Measurements from ENCODE around the gene PPP2R5B.

The PPP2R5B gene

GRCh38 chr11:64916775-64917662 lies 7.5 kb upstream of the PPP2R5B start, which contains the start of gene ATG2A:
Gene ATG2A (minus strand): TSS chr11:64917209. CDS start chr11:64917135, 74 bp downstream.
- TF ChIP-seq, protein P1, sequence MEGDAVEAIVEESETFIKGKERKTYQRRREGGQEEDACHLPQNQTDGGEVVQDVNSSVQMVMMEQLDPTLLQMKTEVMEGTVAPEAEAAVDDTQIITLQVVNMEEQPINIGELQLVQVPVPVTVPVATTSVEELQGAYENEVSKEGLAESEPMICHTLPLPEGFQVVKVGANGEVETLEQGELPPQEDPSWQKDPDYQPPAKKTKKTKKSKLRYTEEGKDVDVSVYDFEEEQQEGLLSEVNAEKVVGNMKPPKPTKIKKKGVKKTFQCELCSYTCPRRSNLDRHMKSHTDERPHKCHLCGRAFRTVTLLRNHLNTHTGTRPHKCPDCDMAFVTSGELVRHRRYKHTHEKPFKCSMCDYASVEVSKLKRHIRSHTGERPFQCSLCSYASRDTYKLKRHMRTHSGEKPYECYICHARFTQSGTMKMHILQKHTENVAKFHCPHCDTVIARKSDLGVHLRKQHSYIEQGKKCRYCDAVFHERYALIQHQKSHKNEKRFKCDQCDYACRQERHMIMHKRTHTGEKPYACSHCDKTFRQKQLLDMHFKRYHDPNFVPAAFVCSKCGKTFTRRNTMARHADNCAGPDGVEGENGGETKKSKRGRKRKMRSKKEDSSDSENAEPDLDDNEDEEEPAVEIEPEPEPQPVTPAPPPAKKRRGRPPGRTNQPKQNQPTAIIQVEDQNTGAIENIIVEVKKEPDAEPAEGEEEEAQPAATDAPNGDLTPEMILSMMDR (IDR thresholded peaks at IDR 0.05; ENCODE audit: borderline replicate concordance, control extremely low read depth, extremely low read depth, insufficient read depth, missing control alignments), result no peak
- in situ Hi-C loops (cut with MboI; ENCODE audit: low sequenced_read_pairs, unreplicated experiment), result no loop called here
- peak; percentile 99 for DNase-seq (ENCODE audit: low spot score)

- DNase-seq (ENCODE audit: low spot score), result no peak
- in situ Hi-C loops (cut with MboI; ENCODE audit: low sequenced_read_pairs, unreplicated experiment), result no loop called here
- TF ChIP-seq, protein P1 (IDR thresholded peaks at IDR 0.05; ENCODE audit: borderline replicate concordance, control extremely low read depth, extremely low read depth, insufficient read depth, missing control alignments), result no peak
Measured at GRCh38 chr11:64917663-64917995, 6.9 kb upstream of the PPP2R5B start.

- in situ Hi-C loops (cut with MboI; ENCODE audit: low sequenced_read_pairs, unreplicated experiment), result no loop called here
- TF ChIP-seq, protein P1 (IDR thresholded peaks at IDR 0.05; ENCODE audit: borderline replicate concordance, control extremely low read depth, extremely low read depth, insufficient read depth, missing control alignments), result peak; percentile 31
- DNase-seq (ENCODE audit: low spot score), result no peak
Measured at GRCh38 chr11:64918017-64918416, 6.5 kb upstream of the PPP2R5B start.

GRCh38 chr11:64919627-64920026 lies 4.9 kb upstream of the PPP2R5B start:
- TF ChIP-seq, protein P1 (IDR thresholded peaks at IDR 0.05; ENCODE audit: borderline replicate concordance, control extremely low read depth, extremely low read depth, insufficient read depth, missing control alignments), result no peak
- in situ Hi-C loops (cut with MboI; ENCODE audit: low sequenced_read_pairs, unreplicated experiment), result no loop called here
- DNase-seq (ENCODE audit: low spot score), result no peak

- no peak for DNase-seq (ENCODE audit: low spot score)
- in situ Hi-C loops (cut with MboI; ENCODE audit: low sequenced_read_pairs, unreplicated experiment), result no loop called here
- TF ChIP-seq, protein P1 (IDR thresholded peaks at IDR 0.05; ENCODE audit: borderline replicate concordance, control extremely low read depth, extremely low read depth, insufficient read depth, missing control alignments), result no peak
Measured at GRCh38 chr11:64920124-64920523, 4.4 kb upstream of the PPP2R5B start.

DNA sequence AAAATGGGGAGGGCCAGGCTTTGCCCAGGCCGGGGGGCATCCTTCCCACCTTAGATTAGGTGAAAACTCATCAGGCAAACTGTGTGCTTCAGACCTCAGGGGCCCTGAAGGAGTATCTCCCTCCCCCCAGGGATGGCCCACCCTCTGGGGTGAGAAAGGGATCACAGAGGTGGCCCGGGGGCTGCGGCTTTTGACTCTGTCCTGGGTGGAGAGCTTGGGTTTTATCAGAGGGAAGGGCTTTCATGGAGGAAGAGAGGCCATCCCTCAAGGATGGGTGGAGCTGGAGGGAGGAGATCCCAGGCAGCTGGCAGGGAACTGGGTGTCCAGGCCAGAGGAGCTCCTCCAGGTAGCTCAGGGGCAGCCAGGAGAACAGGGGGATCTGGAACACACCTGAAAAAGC lies 3.1 kb upstream of the PPP2R5B start:
- in situ Hi-C loops (cut with MboI; ENCODE audit: low sequenced_read_pairs, unreplicated experiment), result no loop called here
- TF ChIP-seq, protein P1 (IDR thresholded peaks at IDR 0.05; ENCODE audit: borderline replicate concordance, control extremely low read depth, extremely low read depth, insufficient read depth, missing control alignments), result no peak
- no peak for DNase-seq (ENCODE audit: low spot score)

Data from GM13976 (cell line).